Right atrium auricular region (tissue), 2 donors: ENCODE results near the gene ATP6V1F. TPM values are rescaled to one million over a fixed set of nuclear protein-coding genes. Genes with fewer than 3 reads are reported as not detected.

ENCODE experiments used
- DNase-seq: peaks from one replicate; pipeline ENCODE4 v3.0.0-alpha.2; 2019; ENCODE audit warnings: low spot score
- H3K27ac ChIP-seq, 2 donors: fragments of 200-600 bp; sonication (generic); 1 replicate in 1 of 2; 2 replicates in 1 of 2; pipeline ENCODE4 v1.5.1; 2016 to 2019
- H3K27me3 ChIP-seq, 2 donors: fragments of 200-600 bp; sonication (generic); one replicate each; pipeline versions ENCODE4 v1.5.1 to v1.6.0; 2017 to 2019
- H3K36me3 ChIP-seq: fragments of 200-600 bp; sonication (generic); one replicate; pipeline ENCODE4 v1.5.1; 2016
- H3K4me1 ChIP-seq, 2 donors: fragments of 200-600 bp; sonication (generic); one replicate each; pipeline versions ENCODE4 v1.5.1 to v1.6.0; 2017 to 2019
- H3K4me3 ChIP-seq, 2 donors: fragments of 200-600 bp; sonication (generic); 1 replicate in 1 of 2; 2 replicates in 1 of 2; pipeline ENCODE4 v1.5.1; 2017 to 2019; ENCODE audit warnings: mild to moderate bottlenecking in 1 of 2, moderate library complexity in 1 of 2
- H3K9me3 ChIP-seq, 2 donors: fragments of 200-600 bp; sonication (generic); one replicate each; pipeline ENCODE4 v1.5.1; 2019
- total RNA-seq, 2 donors: library from RNA; depleted of rRNA; stranded (reverse); fragments of >200 nt; gene quantifications; one replicate each; pipeline ENCODE4 v1.1.0, GENCODE V29; 2016
- TF ChIP-seq, protein P1 (sequence below), 2 donors: fragments of 200-600 bp; sonication (generic); IDR thresholded peaks; one replicate each; pipeline ENCODE4 v1.5.1; 2019; ENCODE audit warnings: antibody characterized with exemption in 2 of 2

ATP6V1F gene
- total RNA-seq, 2 donors from 2014 or later = 121 TPM

DNA sequence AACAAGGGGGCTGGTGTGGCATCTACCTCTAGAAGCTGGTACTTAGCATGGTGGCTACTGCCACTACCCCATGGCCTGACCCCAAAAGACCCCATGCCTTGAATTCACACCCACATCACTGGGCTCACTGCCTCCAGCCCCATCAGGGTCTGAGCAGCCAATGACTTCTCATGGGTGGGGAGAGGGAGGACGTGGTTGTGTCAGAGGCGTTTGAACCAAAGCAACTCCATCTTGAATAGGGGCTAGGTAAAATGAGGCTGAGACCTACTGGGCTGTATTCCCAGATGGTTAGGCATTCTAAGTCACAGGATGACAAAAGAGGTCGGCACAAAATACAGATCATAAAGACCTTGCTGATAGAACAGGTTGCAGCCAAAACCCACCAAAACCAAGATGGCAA, 32.7 kb downstream of the ATP6V1F start:
- Histone ChIP-seq H3K36me3 (no peaks in the 10 kb centered on the region), H3K9me3 (no peaks in the 10 kb centered on the region), H3K4me1 (peaks cover 0 to 5% of the 10 kb centered on the region in 2 donors), H3K27ac (no peak overlapping the region), H3K4me3 (no peak overlapping the region), H3K27me3 (peaks cover 6 to 9% of the 10 kb centered on the region in 2 donors)
- TF ChIP-seq, protein P1, sequence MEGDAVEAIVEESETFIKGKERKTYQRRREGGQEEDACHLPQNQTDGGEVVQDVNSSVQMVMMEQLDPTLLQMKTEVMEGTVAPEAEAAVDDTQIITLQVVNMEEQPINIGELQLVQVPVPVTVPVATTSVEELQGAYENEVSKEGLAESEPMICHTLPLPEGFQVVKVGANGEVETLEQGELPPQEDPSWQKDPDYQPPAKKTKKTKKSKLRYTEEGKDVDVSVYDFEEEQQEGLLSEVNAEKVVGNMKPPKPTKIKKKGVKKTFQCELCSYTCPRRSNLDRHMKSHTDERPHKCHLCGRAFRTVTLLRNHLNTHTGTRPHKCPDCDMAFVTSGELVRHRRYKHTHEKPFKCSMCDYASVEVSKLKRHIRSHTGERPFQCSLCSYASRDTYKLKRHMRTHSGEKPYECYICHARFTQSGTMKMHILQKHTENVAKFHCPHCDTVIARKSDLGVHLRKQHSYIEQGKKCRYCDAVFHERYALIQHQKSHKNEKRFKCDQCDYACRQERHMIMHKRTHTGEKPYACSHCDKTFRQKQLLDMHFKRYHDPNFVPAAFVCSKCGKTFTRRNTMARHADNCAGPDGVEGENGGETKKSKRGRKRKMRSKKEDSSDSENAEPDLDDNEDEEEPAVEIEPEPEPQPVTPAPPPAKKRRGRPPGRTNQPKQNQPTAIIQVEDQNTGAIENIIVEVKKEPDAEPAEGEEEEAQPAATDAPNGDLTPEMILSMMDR (IDR thresholded peaks at IDR 0.05) = no peak
- DNase-seq = no peak

GRCh38 chr7:128899392-128899791, 36.7 kb downstream of the ATP6V1F start:
- DNase-seq = no peak
- no peak overlapping the region for H3K4me3 ChIP-seq
- no peaks in the 10 kb centered on the region for H3K27me3 ChIP-seq
- H3K36me3 ChIP-seq = no peaks in the 10 kb centered on the region
- H3K9me3 ChIP-seq = no peaks in the 10 kb centered on the region
- no peaks in the 10 kb centered on the region for H3K4me1 ChIP-seq
- no peak overlapping the region for H3K27ac ChIP-seq
- TF ChIP-seq, protein P1 (IDR thresholded peaks at IDR 0.05) = no peak

DNA sequence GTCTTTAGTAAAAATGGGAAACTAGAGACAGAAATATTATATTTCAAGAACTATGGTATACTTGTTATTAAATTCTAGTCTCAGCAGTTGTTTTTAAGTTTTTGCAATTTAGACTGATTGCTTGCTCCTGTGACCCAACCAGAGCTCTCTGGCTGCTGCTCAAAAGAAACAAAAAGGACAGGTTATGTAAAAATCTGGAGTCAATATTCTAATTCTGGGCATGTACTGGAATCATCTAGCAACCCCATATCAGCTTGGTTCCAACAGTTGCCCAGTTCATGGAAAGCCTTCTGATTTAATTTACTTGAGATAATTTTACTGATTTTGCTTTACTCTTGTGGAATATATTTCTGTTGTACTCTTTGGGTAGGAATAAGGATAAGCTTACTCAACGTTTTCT, 37.6 kb downstream of the ATP6V1F start:
- Histone ChIP-seq H3K4me3 (no peak overlapping the region), H3K36me3 (no peaks in the 10 kb centered on the region), H3K4me1 (no peaks in the 10 kb centered on the region), H3K9me3 (no peaks in the 10 kb centered on the region), H3K27me3 (no peaks in the 10 kb centered on the region), H3K27ac (no peak overlapping the region)
- TF ChIP-seq, protein P1 (IDR thresholded peaks at IDR 0.05) = no peak
- DNase-seq = no peak

DNA sequence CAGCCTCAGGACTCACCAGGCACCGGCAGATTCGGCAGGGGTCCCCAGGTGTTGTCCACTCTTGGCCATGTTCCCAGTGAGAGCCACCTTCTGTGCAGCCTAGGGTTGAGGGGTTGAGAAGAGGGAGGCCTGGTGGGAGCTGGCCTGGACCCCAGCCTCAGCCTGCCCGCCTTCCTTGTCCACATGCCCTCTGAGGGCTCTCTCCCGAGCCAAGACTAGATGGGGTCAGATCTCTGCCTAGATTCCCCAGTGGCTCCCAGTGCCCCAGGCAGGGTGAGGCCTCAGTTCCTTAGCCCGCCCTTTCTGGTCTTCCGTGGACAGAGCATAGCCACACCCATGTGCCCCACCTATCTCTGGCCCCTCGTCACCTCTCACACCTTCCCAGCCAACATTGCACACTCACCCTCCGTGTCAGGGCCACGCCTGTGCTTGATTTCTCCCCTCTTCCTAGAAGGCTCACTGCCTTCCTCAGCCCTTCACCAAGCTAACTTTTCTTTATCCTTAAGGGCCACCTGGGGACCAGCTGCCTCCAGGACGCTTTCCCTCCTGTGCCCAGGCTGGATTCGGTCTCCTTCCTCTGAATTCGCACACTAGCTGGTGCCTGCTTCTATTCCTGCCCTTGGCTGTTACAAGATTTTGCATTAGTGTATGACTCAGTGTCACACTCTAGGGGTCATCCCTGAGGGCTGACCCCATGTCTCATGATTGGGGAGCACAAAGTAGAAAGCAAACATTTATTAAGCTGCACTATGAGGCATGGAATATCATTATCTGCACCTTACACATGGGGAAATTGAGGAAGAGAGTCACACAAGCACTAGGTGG, 40.3 kb downstream of the ATP6V1F start:
- TF ChIP-seq, protein P1 (IDR thresholded peaks at IDR 0.05) = no peak
- Histone ChIP-seq H3K27me3 (no peaks in the 10 kb centered on the region), H3K36me3 (no peaks in the 10 kb centered on the region), H3K9me3 (no peaks in the 10 kb centered on the region), H3K27ac (no peak overlapping the region), H3K4me3 (no peak overlapping the region), H3K4me1 (no peaks in the 10 kb centered on the region)
- no peak for DNase-seq

DNA sequence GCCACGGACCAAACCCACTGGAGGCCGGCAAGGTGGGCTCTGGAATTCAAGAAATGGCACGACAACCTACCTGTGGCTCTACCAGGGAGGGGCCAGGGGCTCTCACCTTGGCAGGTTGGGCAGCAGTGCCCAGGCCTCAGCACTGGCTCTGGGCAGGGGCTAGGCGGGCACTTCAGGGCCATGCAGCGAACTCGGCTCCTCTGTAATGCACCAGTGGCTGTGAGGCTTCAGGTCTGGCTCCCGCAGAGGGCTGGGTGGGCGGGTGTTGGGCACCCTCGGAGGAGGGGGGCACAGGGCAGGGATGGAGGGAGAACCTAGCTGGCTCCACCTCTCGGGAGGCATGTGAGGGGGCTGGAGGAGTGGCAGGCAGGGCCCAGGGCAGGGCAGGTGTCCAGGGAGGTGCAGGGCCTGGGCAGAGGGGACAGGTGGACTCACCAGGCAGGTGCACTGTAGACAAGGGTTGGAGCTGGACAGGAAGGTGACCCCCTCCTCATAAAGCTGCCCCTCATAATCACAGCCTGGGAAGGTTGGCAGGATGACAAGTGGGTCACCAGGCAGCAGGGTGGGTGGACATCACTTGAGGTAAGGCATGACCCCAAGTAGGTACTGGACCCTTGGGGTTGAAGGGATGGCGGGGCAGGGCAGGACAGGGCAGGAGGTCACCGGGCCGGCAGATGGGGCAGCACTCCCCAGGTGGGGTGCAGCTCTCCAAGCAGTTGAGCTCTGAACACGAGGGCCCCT, 41.1 kb downstream of the ATP6V1F start:
- H3K27ac ChIP-seq = no peak overlapping the region
- H3K27me3 ChIP-seq = no peaks in the 10 kb centered on the region
- no peak for DNase-seq
- H3K9me3 ChIP-seq = no peaks in the 10 kb centered on the region
- no peaks in the 10 kb centered on the region for H3K36me3 ChIP-seq
- no peaks in the 10 kb centered on the region for H3K4me1 ChIP-seq
- H3K4me3 ChIP-seq = no peak overlapping the region
- TF ChIP-seq, protein P1 (IDR thresholded peaks at IDR 0.05) = no peak
